ENCODE results near the gene LRRC26.

GRCh38 chr9:137176302-137177182, 6.7 kb upstream of the LRRC26 start:
- TF ChIP-seq CTCF (IDR thresholded peaks at IDR 0.05) (peak; percentile 54), POLR2A (IDR thresholded peaks at IDR 0.05; ENCODE audit: low read length) (no peak), MAZ (IDR thresholded peaks at IDR 0.05; ENCODE audit: borderline replicate concordance, low read depth, low read length) (no peak), RARB (CRISPR knock-in tag; IDR thresholded peaks at IDR 0.05) (no peak), POLR2AphosphoS2 (conservative IDR thresholded peaks at IDR 0.05; ENCODE audit: low read length) (no peak)

All from A549 (cell line).